GM10248 (cell line): ENCODE data around the gene TMEM181.
"Not testable (repeated sequence)": the region's sequence is repeated elsewhere in the genome, so short reads cannot be mapped to it uniquely, and the experiment has no call there.

Experiments
- CTCF ChIA-PET: fragments of 300-600 bp; sonication (Branson Sonifier 250); formaldehyde crosslinking; extraction: SDS; loops from one replicate; lab custom pipeline; 2021; ENCODE audit warnings: antibody characterized with exemption; lab: Yijun Ruan, JAX
- POLR2A ChIA-PET: fragments of 350-650 bp; sonication (Branson Sonifier 250); formaldehyde crosslinking; extraction: SDS; loops from one replicate; lab custom pipeline; 2020; ENCODE audit warnings: antibody characterized with exemption; lab: Yijun Ruan, JAX
- DNase-seq: peaks from one replicate; pipeline ENCODE4 v3.0.0; 2012; ENCODE audit errors: extremely low spot score
- CTCF ChIP-seq: IDR thresholded peaks from 2 replicates; pipeline ENCODE4 v1.5.1; 2012; ENCODE audit warnings: mild to moderate bottlenecking, low read depth; ENCODE audit errors: extremely low read depth, missing control alignments, control extremely low read depth

The TMEM181 gene

DNA sequence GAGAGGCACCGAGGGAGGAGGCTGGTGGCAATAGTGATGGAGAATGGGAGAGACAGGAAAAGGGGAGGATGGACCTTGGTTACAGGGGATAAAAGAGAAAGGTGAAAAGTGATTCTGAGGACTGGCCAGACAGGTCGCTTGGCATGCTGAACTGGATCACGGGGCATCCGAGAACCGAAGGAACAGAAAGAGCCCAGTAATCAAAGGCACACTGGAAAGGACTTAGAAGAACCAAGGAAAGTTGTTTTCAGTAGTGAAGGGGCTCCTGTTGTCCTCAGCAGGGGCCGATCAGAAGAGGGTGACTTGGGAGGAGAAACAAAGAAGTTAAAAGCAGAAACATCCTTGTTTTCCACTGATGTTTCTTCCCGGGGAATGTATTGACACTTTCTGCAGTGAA, 108.8 kb downstream of the TMEM181 start:
- no peak for TF ChIP-seq CTCF
- ChIA-PET CTCF (interaction anchor here (0.9 to 8.2 kb wide), 5 partner anchors 9 to 455 kb away, joined by 3 to 44 read pairs (median 4); partner anchors contain the start of gene DYNLT1), POLR2A (no interaction called here)
- DNase-seq: no peak

GRCh38 chr6:158669145-158670035, 109.5 kb downstream of the TMEM181 start:
- ChIA-PET POLR2A (no interaction called here), CTCF (interaction anchor here (0.5 to 8.2 kb wide), 6 partner anchors 9 to 457 kb away, joined by 3 to 44 read pairs (median 4); partner anchors contain the start of gene DYNLT1)
- TF ChIP-seq CTCF: no peak
- no peak for DNase-seq

- DNase-seq: not testable (repeated sequence)
- ChIA-PET CTCF (interaction anchor here (1.4 to 8.2 kb wide), 6 partner anchors 9 to 458 kb away, joined by 3 to 44 read pairs (median 5); no protein-coding TSS in a partner anchor), POLR2A (interaction anchor here (0.7 kb wide), 1 partner anchor 141 kb away, joined by 5 read pairs; no protein-coding TSS in a partner anchor)
These were observed 112.2 kb downstream of the TMEM181 start for GRCh38 chr6:158672119-158672518.

DNA sequence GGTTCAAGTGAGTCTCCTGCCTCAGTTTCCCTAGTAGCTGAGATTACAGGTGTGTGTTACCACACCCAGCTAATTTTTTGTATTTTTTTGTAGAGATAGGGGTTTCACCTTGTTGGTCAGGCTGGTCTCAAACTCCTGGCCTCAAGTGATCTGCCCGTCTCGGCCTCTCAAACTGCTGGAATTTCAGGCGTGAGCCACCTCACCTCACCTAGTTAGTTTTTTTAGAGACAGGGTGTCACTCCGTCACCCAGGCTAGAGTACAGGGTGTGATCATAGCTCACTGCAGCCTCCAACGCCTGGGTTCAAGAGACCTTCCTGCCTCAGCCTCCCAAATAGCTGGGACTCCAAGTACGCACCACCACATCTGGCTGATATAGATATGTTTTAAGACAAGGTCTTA, 112.8 kb downstream of the TMEM181 start:
- DNase-seq: no peak
- TF ChIP-seq CTCF: no peak
- ChIA-PET CTCF (interaction anchor here (0.8 to 8.2 kb wide), 7 partner anchors 12 to 458 kb away, joined by 3 to 44 read pairs (median 4); no protein-coding TSS in a partner anchor), POLR2A (interaction anchor here (0.6 to 0.8 kb wide), 2 partner anchors 25 to 212 kb away, joined by 3 to 4 read pairs; no protein-coding TSS in a partner anchor)

GRCh38 chr6:158674342-158675131, 114.6 kb downstream of the TMEM181 start:
- CTCF ChIA-PET: interaction anchor here (1.4 to 8.2 kb wide), 4 partner anchors 10 to 17 kb away, joined by 3 to 44 read pairs (median 11); no protein-coding TSS in a partner anchor
- POLR2A ChIA-PET: no interaction called here
- TF ChIP-seq CTCF: no peak
- DNase-seq: no peak

GRCh38 chr6:158677094-158677493, 117.2 kb downstream of the TMEM181 start:
- POLR2A ChIA-PET, DNase-seq: not testable (repeated sequence)
- CTCF ChIA-PET: interaction anchor here (0.9 kb wide), 2 partner anchors 14 to 17 kb away, joined by 3 read pairs; no protein-coding TSS in a partner anchor
